NCI-H2227 treated with DMSO at 0.1 percent for 48 hours (cell line): ENCODE measurements around the gene DNAJC22.

Experiments used
- DNase-seq: peaks from one replicate; lab custom pipeline; 2025; lab: John Stamatoyannopoulos, UW

DNAJC22 gene

DNA sequence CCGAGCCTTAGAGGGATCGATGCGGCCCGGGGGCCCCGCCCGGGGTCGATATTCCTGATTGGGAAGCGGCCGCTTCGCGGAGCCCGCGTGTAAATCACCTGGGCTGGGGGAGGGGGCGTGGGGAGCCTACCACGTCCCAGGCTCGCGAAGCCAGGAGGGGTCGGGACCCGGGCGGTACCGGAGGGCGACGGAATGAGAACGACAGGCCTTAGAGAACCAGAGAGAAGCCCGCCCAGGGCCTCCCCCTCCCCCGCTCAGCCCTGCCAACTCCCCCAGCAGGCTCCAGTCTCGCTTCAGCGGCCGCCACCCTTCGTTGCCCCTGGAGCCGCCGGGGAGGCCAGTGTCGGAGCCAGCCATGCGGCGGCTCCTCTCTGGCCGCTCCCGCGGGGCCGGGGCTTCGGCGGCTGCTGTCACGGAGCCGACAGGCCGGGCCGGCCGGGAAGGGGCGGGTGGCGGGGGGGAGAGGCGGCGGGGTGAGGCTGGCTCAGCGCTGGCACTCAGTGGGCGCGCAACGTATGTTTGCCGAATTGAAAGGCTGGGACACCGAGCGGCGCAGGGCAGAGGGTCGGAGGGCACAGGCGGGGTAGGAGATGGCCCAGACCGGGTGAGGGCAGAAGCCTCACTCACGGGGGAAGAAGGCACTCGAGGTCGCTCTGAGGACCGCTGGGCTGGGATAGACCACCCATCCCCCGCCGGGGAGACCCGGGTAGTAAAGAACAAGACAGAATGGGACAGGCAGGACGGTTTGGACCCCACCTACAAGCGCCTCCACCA, 1.4 kb upstream of the DNAJC22 start:
- no peak for DNase-seq

- no peak for DNase-seq
These were observed 646 bp upstream of the DNAJC22 start for GRCh38 chr12:49345825-49346658.

DNA sequence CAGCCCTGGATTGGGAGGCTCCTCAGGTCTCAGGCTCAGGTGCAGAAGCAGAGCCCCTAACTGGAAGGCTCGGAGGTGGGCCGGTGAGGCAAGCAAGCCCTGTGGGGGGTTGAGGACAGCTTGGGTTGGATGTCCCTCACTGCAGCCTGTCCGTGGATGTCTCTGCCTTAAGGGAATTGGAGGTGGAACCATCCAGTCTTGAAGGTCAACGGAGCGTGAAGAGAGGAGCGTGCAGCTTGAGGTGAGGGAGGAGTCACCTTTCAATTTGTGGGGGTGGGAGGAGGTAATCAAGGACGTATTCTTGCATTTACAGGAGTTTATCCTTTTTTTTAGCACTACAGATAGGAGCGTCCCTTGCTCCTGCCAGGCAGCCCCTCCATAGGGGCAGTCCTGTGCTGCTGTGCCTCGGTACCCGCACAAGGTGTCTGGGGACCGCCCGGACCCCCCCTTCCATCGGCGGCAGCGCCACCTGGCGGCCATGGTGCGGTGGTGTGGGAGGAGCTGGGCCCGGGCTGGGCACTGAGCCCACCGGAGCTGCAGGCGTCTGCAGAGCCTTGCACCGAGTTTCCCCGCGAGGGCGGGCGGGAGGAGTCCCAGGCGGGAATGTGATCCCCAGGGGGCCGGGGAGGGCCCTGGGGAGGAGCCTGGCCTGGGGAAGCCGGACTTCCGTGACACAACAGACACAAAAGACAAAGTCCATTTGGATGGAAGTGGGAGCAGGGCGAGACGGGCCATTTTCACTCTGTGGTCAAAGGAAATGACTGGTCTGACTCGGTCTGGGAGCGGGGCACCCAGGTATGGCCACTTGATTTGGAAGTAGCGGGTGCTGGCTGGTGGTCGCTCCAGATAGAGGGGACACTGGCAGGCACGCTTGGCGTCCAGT, 864 bp downstream of the DNAJC22 start:
- DNase-seq, result peak; percentile 58

DNA sequence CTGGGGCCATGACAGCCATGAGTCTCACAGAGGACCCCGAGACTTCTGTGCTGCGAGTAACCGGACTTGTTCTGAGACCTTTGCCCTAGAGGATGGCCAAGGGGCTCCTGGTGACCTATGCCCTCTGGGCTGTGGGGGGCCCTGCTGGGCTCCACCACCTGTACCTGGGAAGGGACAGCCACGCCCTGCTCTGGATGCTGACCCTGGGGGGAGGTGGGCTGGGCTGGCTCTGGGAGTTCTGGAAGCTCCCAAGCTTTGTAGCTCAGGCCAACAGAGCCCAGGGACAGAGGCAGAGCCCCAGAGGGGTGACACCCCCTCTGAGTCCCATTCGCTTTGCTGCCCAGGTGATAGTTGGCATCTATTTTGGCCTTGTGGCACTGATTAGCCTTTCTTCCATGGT, 2.1 kb downstream of the DNAJC22 start:
- DNase-seq, result no peak

DNA sequence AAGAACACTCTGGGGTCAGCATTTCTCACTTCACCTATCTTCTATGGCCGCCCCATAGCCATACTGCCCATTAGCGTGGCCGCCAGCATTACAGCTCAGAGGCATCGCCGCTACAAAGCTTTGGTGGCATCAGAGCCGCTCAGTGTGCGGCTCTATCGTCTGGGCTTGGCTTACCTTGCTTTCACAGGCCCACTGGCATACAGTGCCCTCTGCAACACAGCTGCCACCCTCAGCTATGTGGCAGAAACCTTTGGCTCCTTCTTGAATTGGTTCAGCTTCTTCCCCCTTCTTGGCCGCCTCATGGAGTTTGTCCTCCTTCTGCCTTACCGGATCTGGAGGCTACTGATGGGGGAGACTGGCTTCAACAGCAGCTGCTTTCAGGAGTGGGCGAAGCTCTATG, 2.6 kb downstream of the DNAJC22 start:
- DNase-seq, result no peak

DNA sequence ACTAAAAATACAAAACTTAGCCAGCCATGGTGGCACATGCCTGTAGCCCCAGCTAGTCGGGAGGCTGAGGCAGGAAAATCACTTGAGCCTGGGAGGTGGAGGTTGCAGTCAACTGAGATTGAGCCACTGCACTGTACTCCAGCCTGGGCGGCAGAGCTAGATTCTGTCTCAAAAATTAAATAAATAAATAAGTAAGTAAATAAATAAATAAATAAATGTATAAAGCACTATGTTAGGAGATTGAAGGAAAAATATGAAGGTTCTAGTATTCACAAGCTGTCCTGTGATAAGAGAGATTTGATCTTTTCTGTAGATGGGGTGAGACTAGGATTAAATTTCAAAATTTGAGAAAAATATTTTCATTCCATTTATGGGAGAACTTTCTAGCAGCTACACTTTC, 5.7 kb downstream of the DNAJC22 start:
- no peak for DNase-seq

GRCh38 chr12:49355913-49356312, 9.2 kb downstream of the DNAJC22 start:
- DNase-seq, result no peak

GRCh38 chr12:49357103-49357678, 10.5 kb downstream of the DNAJC22 start:
- no peak for DNase-seq

DNA sequence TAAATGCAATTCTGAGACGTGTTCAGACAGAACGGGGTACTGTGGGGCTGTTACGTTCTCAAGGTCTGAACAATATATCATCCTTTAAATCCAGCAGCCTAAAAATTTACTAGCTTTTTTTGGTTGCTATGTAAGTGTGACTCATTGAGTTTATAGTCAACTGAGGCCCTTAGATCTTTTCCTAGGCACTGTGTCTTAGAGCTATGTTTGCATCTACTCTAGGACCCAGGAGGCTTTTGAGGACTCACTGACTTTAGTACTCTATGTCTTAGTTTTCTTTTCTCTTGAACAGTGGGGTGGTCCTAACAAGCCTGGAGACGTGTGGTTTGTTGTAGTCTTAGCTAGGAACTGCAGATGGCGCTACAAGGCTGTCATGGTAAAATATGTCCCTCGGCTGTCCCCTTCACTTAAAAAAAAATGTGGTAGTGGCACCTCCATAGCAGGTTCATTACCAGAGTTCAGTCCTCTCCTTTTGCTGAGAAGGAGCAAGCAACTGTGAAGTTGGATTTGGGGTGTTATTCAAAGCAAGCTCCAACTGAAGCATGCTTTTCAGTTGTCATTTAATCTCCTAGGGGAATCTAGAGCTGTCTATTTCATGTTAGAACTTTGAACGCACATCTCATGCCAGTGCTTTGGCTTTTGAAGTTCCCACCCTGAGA, 11.9 kb downstream of the DNAJC22 start:
- peak; percentile 70 for DNase-seq

DNA sequence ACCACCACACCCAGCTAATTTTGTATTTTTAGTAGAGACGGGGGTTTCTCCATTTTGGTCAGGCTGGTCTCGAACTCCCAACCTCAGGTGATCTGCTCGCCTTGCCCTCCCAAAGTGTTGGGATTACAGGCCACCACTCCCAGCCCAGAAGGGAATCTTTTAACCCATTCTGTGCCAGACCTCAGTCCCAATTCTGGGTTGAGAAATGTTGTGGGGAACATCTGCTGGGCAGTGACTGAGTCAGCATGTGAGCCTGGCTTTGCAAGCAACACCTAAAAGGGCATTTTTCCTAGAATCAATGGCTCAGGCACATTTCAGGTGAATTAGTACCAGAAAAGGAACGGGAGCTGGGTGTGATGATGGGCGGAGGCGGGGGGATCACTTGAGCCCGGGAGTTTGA, 13.0 kb downstream of the DNAJC22 start:
- DNase-seq, result no peak

GRCh38 chr12:49362077-49362476, 15.4 kb downstream of the DNAJC22 start:
- no peak for DNase-seq

DNA sequence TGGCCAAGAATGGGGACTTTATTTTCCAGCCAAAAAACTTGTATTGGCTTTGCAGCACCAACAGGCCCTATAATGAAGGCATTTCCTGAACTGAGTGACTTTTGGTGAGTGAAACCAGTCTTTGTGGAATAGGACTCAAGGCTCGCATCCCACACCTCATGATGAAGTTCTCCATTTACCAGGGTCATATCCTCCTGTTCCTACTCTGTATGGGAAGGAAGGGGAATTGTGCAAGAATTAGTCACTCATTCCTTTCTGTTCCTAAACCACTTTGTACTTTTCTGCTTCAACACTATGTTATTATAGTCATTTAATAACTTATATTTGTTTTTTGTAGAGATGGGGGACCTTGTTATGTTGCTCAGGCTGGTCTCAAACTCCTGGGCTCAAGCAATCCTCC, 18.3 kb downstream of the DNAJC22 start:
- DNase-seq, result no peak

GRCh38 chr12:49365542-49365941, 18.9 kb downstream of the DNAJC22 start:
- no peak for DNase-seq

DNA sequence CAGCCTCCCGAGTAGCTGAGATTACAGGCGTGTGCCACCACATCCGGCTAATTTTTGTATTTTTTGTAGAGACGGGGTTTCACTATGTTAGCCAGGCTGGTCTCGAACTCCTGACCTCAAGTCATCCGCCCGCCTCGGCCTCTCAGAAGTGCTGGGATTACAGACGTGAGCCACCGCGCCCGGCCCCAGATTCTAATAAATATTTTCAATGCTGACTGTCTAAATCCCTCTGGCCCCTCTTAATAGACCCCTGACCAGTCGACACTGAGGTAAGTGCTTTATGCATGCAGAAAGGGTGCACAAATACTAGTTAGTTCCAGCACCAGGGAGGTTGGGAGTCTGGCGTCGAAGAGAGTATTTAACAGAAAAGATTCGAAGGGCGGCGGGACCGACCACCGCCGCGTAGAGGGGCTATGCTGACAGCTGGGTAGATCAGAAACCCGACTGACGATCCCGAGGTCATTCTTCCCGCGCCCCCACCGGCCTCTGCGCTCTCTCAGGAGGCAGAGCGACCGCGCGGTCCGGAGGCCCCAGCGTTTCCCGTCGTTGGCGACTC, 19.5 kb downstream of the DNAJC22 start:
- no peak for DNase-seq

DNA sequence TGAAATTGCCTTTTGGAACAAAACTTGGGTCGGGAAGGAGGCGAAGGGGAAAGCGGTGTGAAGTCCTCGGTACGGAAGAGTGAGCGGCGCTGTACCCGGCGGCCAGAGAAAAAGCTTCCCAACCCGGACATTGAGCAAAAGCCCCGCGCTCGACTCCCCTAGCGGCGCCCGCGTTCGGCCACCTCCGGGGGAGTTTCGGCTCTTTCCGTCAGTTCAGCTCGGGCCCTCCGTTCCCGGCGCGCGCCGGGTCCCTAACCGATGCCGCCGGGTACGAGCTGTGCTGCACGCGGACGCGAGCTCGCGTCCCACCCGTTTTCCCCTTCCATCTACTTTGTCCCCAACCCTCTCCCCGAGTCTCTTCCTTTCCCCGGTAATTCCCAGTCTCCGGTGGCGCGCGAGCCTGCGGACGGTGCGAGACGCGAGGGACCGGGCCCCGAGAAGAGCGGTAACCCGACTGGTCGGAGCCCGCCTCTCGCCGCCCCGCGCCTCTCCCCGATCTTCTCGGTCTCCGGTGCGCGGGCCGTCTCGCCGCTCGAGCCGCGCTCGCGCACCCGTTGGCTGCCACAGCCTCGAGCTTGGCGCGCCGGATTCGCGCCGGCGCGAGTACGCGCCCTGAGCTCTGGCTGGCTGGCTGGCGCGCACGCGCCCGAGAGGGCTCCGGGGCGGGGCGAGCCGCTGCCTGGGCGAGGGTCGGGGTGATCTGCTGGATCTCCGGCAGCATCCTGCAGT, 20.1 kb downstream of the DNAJC22 start:
- DNase-seq, result peak; percentile 88

DNA sequence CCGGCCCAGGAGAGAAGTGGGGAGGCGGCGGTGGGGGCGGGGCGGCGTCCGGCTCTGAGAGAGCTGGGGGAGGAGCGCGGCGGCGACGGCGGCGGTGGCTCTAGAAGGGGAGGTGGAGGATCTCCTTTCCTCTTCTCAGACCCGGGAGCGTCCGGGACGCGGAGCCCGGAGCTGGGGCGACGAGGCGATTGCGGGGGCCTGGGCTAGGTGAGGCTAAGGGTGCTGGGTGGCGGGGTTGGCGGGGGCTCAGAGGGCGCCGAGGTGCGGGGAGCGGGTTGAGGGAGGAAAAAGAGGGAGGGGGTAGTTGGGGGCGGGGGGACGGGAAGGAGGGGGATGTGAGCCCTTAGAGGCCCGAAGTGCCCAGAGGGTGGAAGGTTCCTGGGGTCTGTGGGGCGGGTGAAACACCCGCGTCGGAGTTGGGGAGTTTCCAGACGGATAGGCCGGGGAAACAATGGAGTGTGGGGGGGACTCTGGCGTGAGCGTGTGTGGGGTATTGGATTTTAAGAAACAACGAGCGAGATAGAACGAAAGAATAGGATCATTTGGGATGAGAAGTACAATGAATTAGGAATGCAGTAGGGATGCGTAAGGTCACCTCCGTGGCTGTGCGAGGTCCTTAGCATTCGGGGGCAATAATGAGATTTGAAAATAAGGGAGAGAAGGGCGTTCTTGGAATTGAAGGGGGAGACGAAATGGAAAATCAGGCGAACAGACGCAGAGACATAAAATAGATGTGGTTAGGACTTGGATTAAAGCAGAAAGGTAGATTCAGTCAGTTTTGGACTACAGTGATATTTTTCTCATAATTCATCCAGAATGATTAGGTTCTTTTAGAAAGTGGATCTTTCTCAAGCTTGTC, 20.9 kb downstream of the DNAJC22 start, which contains the start of gene SPATS2:
SPATS2 (plus strand) TSS at position 82 of the 859 bp plus-strand sequence. CDS start 93,551 bp downstream, outside the sequence.
- peak; percentile 38 for DNase-seq

- DNase-seq, result no peak
These were observed 21.5 kb downstream of the DNAJC22 start for GRCh38 chr12:49368240-49368600.

GRCh38 chr12:49369411-49370145, 22.9 kb downstream of the DNAJC22 start:
- DNase-seq, result no peak

DNA sequence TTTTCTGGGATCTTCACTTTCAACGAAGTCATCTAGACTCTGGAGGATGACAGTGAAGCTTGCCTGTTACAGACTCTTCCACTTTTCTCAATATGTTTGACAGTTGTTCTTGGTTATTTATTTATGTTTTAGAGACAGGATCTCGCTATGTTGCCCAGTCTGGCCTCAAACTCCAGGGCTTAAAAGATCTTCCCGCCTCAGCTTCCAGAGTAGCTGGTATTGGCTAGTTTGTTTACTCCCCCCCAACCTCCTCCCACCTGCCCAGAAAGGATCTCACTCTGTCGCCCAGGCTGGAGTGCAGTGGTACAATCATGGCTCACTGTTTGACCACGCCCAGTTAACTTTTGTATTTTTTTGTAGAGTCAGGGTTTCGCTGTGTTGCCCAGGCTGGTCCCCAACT, 23.9 kb downstream of the DNAJC22 start:
- DNase-seq, result no peak
